ENCODE measurements around the gene CNPY4. TPM values are rescaled to one million over a fixed set of nuclear protein-coding genes. Genes with fewer than 3 reads are reported as not detected.

CNPY4 gene
- polyA plus RNA-seq, 1 donor from 2014 or later = 35.8 TPM

- peaks cover 3% of the 10 kb centered on the region for H3F3A ChIP-seq (ENCODE audit: insufficient read depth, low read length, poor library complexity, severe bottlenecking)
- H3K9me3 ChIP-seq (ENCODE audit: low read length) = no peaks in the 10 kb centered on the region
- H3K9me2 ChIP-seq (ENCODE audit: insufficient read depth, low read length) = no peaks in the 10 kb centered on the region
- TF ChIP-seq, protein P1, sequence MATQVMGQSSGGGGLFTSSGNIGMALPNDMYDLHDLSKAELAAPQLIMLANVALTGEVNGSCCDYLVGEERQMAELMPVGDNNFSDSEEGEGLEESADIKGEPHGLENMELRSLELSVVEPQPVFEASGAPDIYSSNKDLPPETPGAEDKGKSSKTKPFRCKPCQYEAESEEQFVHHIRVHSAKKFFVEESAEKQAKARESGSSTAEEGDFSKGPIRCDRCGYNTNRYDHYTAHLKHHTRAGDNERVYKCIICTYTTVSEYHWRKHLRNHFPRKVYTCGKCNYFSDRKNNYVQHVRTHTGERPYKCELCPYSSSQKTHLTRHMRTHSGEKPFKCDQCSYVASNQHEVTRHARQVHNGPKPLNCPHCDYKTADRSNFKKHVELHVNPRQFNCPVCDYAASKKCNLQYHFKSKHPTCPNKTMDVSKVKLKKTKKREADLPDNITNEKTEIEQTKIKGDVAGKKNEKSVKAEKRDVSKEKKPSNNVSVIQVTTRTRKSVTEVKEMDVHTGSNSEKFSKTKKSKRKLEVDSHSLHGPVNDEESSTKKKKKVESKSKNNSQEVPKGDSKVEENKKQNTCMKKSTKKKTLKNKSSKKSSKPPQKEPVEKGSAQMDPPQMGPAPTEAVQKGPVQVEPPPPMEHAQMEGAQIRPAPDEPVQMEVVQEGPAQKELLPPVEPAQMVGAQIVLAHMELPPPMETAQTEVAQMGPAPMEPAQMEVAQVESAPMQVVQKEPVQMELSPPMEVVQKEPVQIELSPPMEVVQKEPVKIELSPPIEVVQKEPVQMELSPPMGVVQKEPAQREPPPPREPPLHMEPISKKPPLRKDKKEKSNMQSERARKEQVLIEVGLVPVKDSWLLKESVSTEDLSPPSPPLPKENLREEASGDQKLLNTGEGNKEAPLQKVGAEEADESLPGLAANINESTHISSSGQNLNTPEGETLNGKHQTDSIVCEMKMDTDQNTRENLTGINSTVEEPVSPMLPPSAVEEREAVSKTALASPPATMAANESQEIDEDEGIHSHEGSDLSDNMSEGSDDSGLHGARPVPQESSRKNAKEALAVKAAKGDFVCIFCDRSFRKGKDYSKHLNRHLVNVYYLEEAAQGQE (IDR thresholded peaks at IDR 0.05; ENCODE audit: borderline replicate concordance) = no peak
- TF ChIP-seq CTCF (IDR thresholded peaks at IDR 0.05; ENCODE audit: poor library complexity, severe bottlenecking) = peak; percentile 88
- TF ChIP-seq TAF1 (IDR thresholded peaks at IDR 0.05; ENCODE audit: low read depth) = no peak
- no peak for TF ChIP-seq MXI1 (conservative IDR thresholded peaks at IDR 0.05; ENCODE audit: poor library complexity, severe bottlenecking)
- peak; percentile 80 for TF ChIP-seq RAD21 (conservative IDR thresholded peaks at IDR 0.05)
- TF ChIP-seq SMC3 (conservative IDR thresholded peaks at IDR 0.05; ENCODE audit: poor library complexity) = peak; percentile 76
- TF ChIP-seq EP300 (conservative IDR thresholded peaks at IDR 0.05; ENCODE audit: poor library complexity, severe bottlenecking) = no peak
- no peak for TF ChIP-seq POLR2AphosphoS5 (IDR thresholded peaks at IDR 0.05)
- no peak for TF ChIP-seq EZH2 (IDR thresholded peaks at IDR 0.05; ENCODE audit: borderline replicate concordance, insufficient read depth, low read length, poor library complexity, severe bottlenecking)
- peak overlapping the region; percentile 25 for H3K4me3 ChIP-seq (ENCODE audit: low read length)
- no peak overlapping the region for H2AFZ ChIP-seq (ENCODE audit: low read depth, low read length)
- no peaks in the 10 kb centered on the region for H3K27me3 ChIP-seq (ENCODE audit: insufficient read depth, low read depth, low read length)
- H3K79me2 ChIP-seq (replicated peaks; ENCODE audit: insufficient read depth, low read length) = no peaks in the 10 kb centered on the region
- H3K4me2 ChIP-seq (ENCODE audit: low read length) = no peak overlapping the region
- no peak overlapping the region for H3K27ac ChIP-seq (ENCODE audit: low read length)
- no peaks in the 10 kb centered on the region for H4K20me1 ChIP-seq (ENCODE audit: insufficient read depth)
- no peak overlapping the region for H3K9ac ChIP-seq (ENCODE audit: low read length)
- H3K36me3 ChIP-seq (ENCODE audit: insufficient read depth, low read length) = no peaks in the 10 kb centered on the region
Observed at GRCh38 chr7:100130608-100131453, 11.4 kb downstream of the CNPY4 start.

DNA sequence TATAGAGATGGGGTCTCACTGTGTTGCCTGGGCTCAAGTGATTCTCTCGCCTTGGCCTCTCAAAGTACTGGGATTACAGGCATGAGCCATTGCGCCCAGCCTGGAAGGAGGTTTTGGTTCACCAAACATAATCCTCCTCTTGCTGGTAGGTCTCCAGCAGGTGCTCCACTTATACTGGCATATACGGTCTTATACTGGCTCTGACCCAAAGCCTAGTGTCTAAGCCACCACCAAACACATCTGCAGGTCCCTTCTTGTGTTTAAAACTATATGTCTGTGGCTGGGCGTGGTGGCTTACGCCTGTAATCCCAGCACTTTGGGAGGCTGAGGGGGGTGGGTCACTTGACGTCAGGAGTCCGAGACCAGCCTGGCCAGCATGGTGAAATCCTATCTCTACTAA, 12.7 kb downstream of the CNPY4 start:
- no peaks in the 10 kb centered on the region for H3K79me2 ChIP-seq (replicated peaks; ENCODE audit: insufficient read depth, low read length)
- H3K9me3 ChIP-seq (ENCODE audit: low read length) = no peaks in the 10 kb centered on the region
- H3F3A ChIP-seq (ENCODE audit: insufficient read depth, low read length, poor library complexity, severe bottlenecking) = no peaks in the 10 kb centered on the region
- H3K27me3 ChIP-seq (ENCODE audit: insufficient read depth, low read depth, low read length) = no peaks in the 10 kb centered on the region
- H3K36me3 ChIP-seq (ENCODE audit: insufficient read depth, low read length) = no peaks in the 10 kb centered on the region
- H3K9me2 ChIP-seq (ENCODE audit: insufficient read depth, low read length) = no peaks in the 10 kb centered on the region
- no peak overlapping the region for H3K4me2 ChIP-seq (ENCODE audit: low read length)
- no peak for TF ChIP-seq MXI1 (conservative IDR thresholded peaks at IDR 0.05; ENCODE audit: poor library complexity, severe bottlenecking)
- no peak for TF ChIP-seq POLR2AphosphoS5 (IDR thresholded peaks at IDR 0.05)
- no peak for TF ChIP-seq EZH2 (IDR thresholded peaks at IDR 0.05; ENCODE audit: borderline replicate concordance, insufficient read depth, low read length, poor library complexity, severe bottlenecking)
- TF ChIP-seq CTCF (IDR thresholded peaks at IDR 0.05; ENCODE audit: poor library complexity, severe bottlenecking) = no peak
- TF ChIP-seq SMC3 (conservative IDR thresholded peaks at IDR 0.05; ENCODE audit: poor library complexity) = no peak
- no peak for TF ChIP-seq EP300 (conservative IDR thresholded peaks at IDR 0.05; ENCODE audit: poor library complexity, severe bottlenecking)
- TF ChIP-seq, protein P1 (IDR thresholded peaks at IDR 0.05; ENCODE audit: borderline replicate concordance) = no peak
- TF ChIP-seq RAD21 (conservative IDR thresholded peaks at IDR 0.05) = no peak
- no peak for TF ChIP-seq TAF1 (IDR thresholded peaks at IDR 0.05; ENCODE audit: low read depth)
- no peaks in the 10 kb centered on the region for H4K20me1 ChIP-seq (ENCODE audit: insufficient read depth)
- H3K27ac ChIP-seq (ENCODE audit: low read length) = no peak overlapping the region
- no peak overlapping the region for H2AFZ ChIP-seq (ENCODE audit: low read depth, low read length)
- no peak overlapping the region for H3K9ac ChIP-seq (ENCODE audit: low read length)
- no peak overlapping the region for H3K4me3 ChIP-seq (ENCODE audit: low read length)
